ENCODE measurements around the gene TEN1.
A peak's percentile ranks its signal among the peaks of the same experiment; 100 is the strongest.

The TEN1 gene

GRCh38 chr17:75978938-75979704 is at the start of gene TEN1, which contains the start of gene ACOX1:
TSS of gene TEN1 (plus strand) at chr17:75979240. CDS start at chr17:75986193, 6,953 bp downstream.
TSS of gene ACOX1 (minus strand) at chr17:75979166. CDS start at chr17:75979073, 93 bp downstream.
- H3K9me3 Mint-ChIP-seq = no peaks in the 10 kb centered on the region
- H3K4me3 Mint-ChIP-seq = peak within 1 kb of the TSS; percentile 94
- H3K4me1 Mint-ChIP-seq = peaks cover 30% of the 10 kb centered on the region
- peak within 1 kb of the TSS; percentile 99 for H3K27ac Mint-ChIP-seq (ENCODE audit: low read depth)
- ATAC-seq (replicated peaks; ENCODE audit: extremely low read depth, poor library complexity, severe bottlenecking) = peak; percentile 97
- H3K27me3 Mint-ChIP-seq = no peaks in the 10 kb centered on the region
- DNase-seq (ENCODE audit: low spot score in 2 of 2) = peak; percentile 90 to 91
- H3K36me3 Mint-ChIP-seq (ENCODE audit: insufficient read depth) = peaks cover 14% of the 10 kb centered on the region

GRCh38 chr17:75931062-75931461 is 48.0 kb upstream of the TEN1 start:
- Mint-ChIP-seq H3K27me3 (no peaks in the 10 kb centered on the region), H3K4me3 (no peak overlapping the region), H3K9me3 (no peaks in the 10 kb centered on the region), H3K27ac (ENCODE audit: low read depth) (no peak overlapping the region), H3K36me3 (ENCODE audit: insufficient read depth) (no peaks in the 10 kb centered on the region), H3K4me1 (no peaks in the 10 kb centered on the region)
- ATAC-seq (replicated peaks; ENCODE audit: extremely low read depth, poor library complexity, severe bottlenecking) (no peak), DNase-seq (ENCODE audit: low spot score in 2 of 2) (no peak)

GRCh38 chr17:75932852-75933251 is 46.2 kb upstream of the TEN1 start:
- DNase-seq (ENCODE audit: low spot score in 2 of 2) = no peak
- ATAC-seq (replicated peaks; ENCODE audit: extremely low read depth, poor library complexity, severe bottlenecking) = no peak
- Mint-ChIP-seq H3K4me3 (no peak overlapping the region), H3K27me3 (no peaks in the 10 kb centered on the region), H3K27ac (ENCODE audit: low read depth) (no peak overlapping the region), H3K4me1 (no peaks in the 10 kb centered on the region), H3K36me3 (ENCODE audit: insufficient read depth) (no peaks in the 10 kb centered on the region), H3K9me3 (no peaks in the 10 kb centered on the region)

GRCh38 chr17:75933808-75934207 is 45.2 kb upstream of the TEN1 start:
- H3K27ac Mint-ChIP-seq (ENCODE audit: low read depth) = no peak overlapping the region
- ATAC-seq (replicated peaks; ENCODE audit: extremely low read depth, poor library complexity, severe bottlenecking) (no peak), DNase-seq (ENCODE audit: low spot score in 2 of 2) (no peak)
- H3K27me3 Mint-ChIP-seq = no peaks in the 10 kb centered on the region
- no peaks in the 10 kb centered on the region for H3K9me3 Mint-ChIP-seq
- no peak overlapping the region for H3K4me3 Mint-ChIP-seq
- H3K36me3 Mint-ChIP-seq (ENCODE audit: insufficient read depth) = no peaks in the 10 kb centered on the region
- H3K4me1 Mint-ChIP-seq = no peaks in the 10 kb centered on the region

- Mint-ChIP-seq H3K4me3 (no peak overlapping the region), H3K36me3 (ENCODE audit: insufficient read depth) (peaks cover 6% of the 10 kb centered on the region), H3K27me3 (no peaks in the 10 kb centered on the region), H3K27ac (ENCODE audit: low read depth) (no peak overlapping the region), H3K4me1 (peaks cover 12% of the 10 kb centered on the region), H3K9me3 (no peaks in the 10 kb centered on the region)
- ATAC-seq (replicated peaks; ENCODE audit: extremely low read depth, poor library complexity, severe bottlenecking) (no peak), DNase-seq (ENCODE audit: low spot score in 2 of 2) (no peak)
These were observed 41.4 kb upstream of the TEN1 start for GRCh38 chr17:75937652-75938051.

GRCh38 chr17:75940727-75941441 is 38.2 kb upstream of the TEN1 start, which contains the start of gene FBF1:
TSS of gene FBF1 (minus strand) at chr17:75941042. CDS start at chr17:75938149, 2,893 bp downstream.
- DNase-seq (ENCODE audit: low spot score in 2 of 2) = peak; percentile 73 to 80
- H3K4me1 Mint-ChIP-seq = peaks cover 12% of the 10 kb centered on the region
- H3K36me3 Mint-ChIP-seq (ENCODE audit: insufficient read depth) = peaks cover 7% of the 10 kb centered on the region
- H3K27me3 Mint-ChIP-seq = no peaks in the 10 kb centered on the region
- H3K27ac Mint-ChIP-seq (ENCODE audit: low read depth) = peak within 1 kb of the TSS; percentile 89
- H3K4me3 Mint-ChIP-seq = peak within 1 kb of the TSS; percentile 88
- peak; percentile 100 for ATAC-seq (replicated peaks; ENCODE audit: extremely low read depth, poor library complexity, severe bottlenecking)
- H3K9me3 Mint-ChIP-seq = no peaks in the 10 kb centered on the region

- H3K4me1 Mint-ChIP-seq = peaks cover 12% of the 10 kb centered on the region
- H3K36me3 Mint-ChIP-seq (ENCODE audit: insufficient read depth) = peaks cover 10% of the 10 kb centered on the region
- no peaks in the 10 kb centered on the region for H3K27me3 Mint-ChIP-seq
- H3K27ac Mint-ChIP-seq (ENCODE audit: low read depth) = peak overlapping the region; percentile 89
- peak overlapping the region; percentile 88 for H3K4me3 Mint-ChIP-seq
- ATAC-seq (replicated peaks; ENCODE audit: extremely low read depth, poor library complexity, severe bottlenecking) = no peak
- no peak for DNase-seq (ENCODE audit: low spot score in 2 of 2)
- H3K9me3 Mint-ChIP-seq = no peaks in the 10 kb centered on the region
These were observed 37.6 kb upstream of the TEN1 start for GRCh38 chr17:75941442-75941819.

- Mint-ChIP-seq H3K4me1 (peaks cover 12% of the 10 kb centered on the region), H3K4me3 (no peak overlapping the region), H3K9me3 (no peaks in the 10 kb centered on the region), H3K27ac (ENCODE audit: low read depth) (no peak overlapping the region), H3K27me3 (no peaks in the 10 kb centered on the region), H3K36me3 (ENCODE audit: insufficient read depth) (peaks cover 13% of the 10 kb centered on the region)
- no peak for DNase-seq (ENCODE audit: low spot score in 2 of 2)
- ATAC-seq (replicated peaks; ENCODE audit: extremely low read depth, poor library complexity, severe bottlenecking) = no peak
These were observed 36.6 kb upstream of the TEN1 start for GRCh38 chr17:75942473-75942872.

GRCh38 chr17:75943491-75943890 is 35.5 kb upstream of the TEN1 start:
- Mint-ChIP-seq H3K27me3 (no peaks in the 10 kb centered on the region), H3K9me3 (no peaks in the 10 kb centered on the region), H3K36me3 (ENCODE audit: insufficient read depth) (peaks cover 17% of the 10 kb centered on the region), H3K4me1 (peaks cover 12% of the 10 kb centered on the region), H3K27ac (ENCODE audit: low read depth) (no peak overlapping the region), H3K4me3 (no peak overlapping the region)
- DNase-seq (ENCODE audit: low spot score in 2 of 2) = no peak
- ATAC-seq (replicated peaks; ENCODE audit: extremely low read depth, poor library complexity, severe bottlenecking) = no peak

GRCh38 chr17:75945211-75945610 is 33.8 kb upstream of the TEN1 start:
- peaks cover 32% of the 10 kb centered on the region for H3K36me3 Mint-ChIP-seq (ENCODE audit: insufficient read depth)

GRCh38 chr17:75950421-75950820 is 28.6 kb upstream of the TEN1 start:
- DNase-seq (ENCODE audit: low spot score in 2 of 2) = no peak
- Mint-ChIP-seq H3K9me3 (no peaks in the 10 kb centered on the region), H3K27me3 (no peaks in the 10 kb centered on the region), H3K27ac (ENCODE audit: low read depth) (no peak overlapping the region), H3K4me3 (no peak overlapping the region), H3K36me3 (ENCODE audit: insufficient read depth) (peaks cover 66% of the 10 kb centered on the region), H3K4me1 (no peaks in the 10 kb centered on the region)
- ATAC-seq (replicated peaks; ENCODE audit: extremely low read depth, poor library complexity, severe bottlenecking) = no peak

More at GRCh38 chr17:75945211-75945610, 33.8 kb upstream of the TEN1 start:
- H3K27me3 Mint-ChIP-seq = no peaks in the 10 kb centered on the region
- ATAC-seq (replicated peaks; ENCODE audit: extremely low read depth, poor library complexity, severe bottlenecking) (no peak), DNase-seq (ENCODE audit: low spot score in 2 of 2) (no peak)
- H3K4me3 Mint-ChIP-seq = no peak overlapping the region
- H3K27ac Mint-ChIP-seq (ENCODE audit: low read depth) = no peak overlapping the region
- H3K4me1 Mint-ChIP-seq = peaks cover 12% of the 10 kb centered on the region
- H3K9me3 Mint-ChIP-seq = no peaks in the 10 kb centered on the region

GRCh38 chr17:75950855-75951554 is 28.0 kb upstream of the TEN1 start:
- H3K9me3 Mint-ChIP-seq = no peaks in the 10 kb centered on the region
- no peak for DNase-seq (ENCODE audit: low spot score in 2 of 2)
- no peaks in the 10 kb centered on the region for H3K27me3 Mint-ChIP-seq
- H3K27ac Mint-ChIP-seq (ENCODE audit: low read depth) = no peak overlapping the region
- H3K4me3 Mint-ChIP-seq = no peak overlapping the region
- no peaks in the 10 kb centered on the region for H3K4me1 Mint-ChIP-seq
- peaks cover 70% of the 10 kb centered on the region for H3K36me3 Mint-ChIP-seq (ENCODE audit: insufficient read depth)
- ATAC-seq (replicated peaks; ENCODE audit: extremely low read depth, poor library complexity, severe bottlenecking) = peak; percentile 19
